Measurements from ENCODE around the gene LDLRAD3. TPM values are rescaled to one million over a fixed set of nuclear protein-coding genes. Genes with fewer than 3 reads are reported as not detected.

LDLRAD3 gene
- total RNA-seq, 1 donor from 2014 or later = 14.9 TPM

DNA sequence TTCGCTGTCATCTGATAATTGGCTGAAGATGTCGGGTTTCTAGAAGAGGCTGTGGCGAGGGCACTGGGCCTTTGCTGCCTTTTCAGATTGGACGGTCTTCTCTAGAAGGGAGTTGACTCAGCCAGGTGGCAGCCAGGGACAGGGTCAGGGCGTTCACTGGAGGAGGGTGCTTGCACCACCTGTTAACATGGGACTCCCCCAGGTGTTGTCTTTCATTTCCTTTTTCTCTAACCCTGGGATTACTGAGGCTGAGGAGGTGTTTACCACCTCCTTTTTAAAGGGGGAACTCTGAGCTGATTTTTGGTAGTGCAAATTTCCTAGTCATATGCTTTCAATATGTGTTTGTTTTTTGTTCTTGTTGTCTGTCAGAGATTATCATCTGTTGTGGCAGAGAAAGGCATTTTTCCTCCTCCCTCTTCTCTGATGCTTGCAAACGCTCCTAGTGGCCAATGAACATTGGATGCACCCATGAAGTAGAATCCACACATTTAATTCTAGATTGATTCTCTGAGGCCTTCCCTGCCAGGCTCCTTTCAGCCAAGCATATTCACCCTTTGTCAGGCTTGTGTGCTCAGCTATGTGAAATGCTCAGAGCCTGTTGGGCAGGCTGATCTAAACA is 54.1 kb downstream of the LDLRAD3 start:
- Mint-ChIP-seq H3K27me3 (ENCODE audit: low read depth, unreplicated experiment) (no peaks in the 10 kb centered on the region), H3K4me3 (ENCODE audit: unreplicated experiment) (no peak overlapping the region), H3K36me3 (ENCODE audit: low read depth, unreplicated experiment) (peaks cover 5% of the 10 kb centered on the region), H3K9me3 (ENCODE audit: unreplicated experiment) (peaks cover 2% of the 10 kb centered on the region), H3K4me1 (ENCODE audit: low read depth, unreplicated experiment) (peaks cover 10% of the 10 kb centered on the region), H3K27ac (ENCODE audit: unreplicated experiment) (no peak overlapping the region)
- no peak for FAIRE-seq
- Histone ChIP-seq H3K9ac (ENCODE audit: low read length) (no peak overlapping the region), H3K27me3 (ENCODE audit: insufficient read depth, low read length) (no peaks in the 10 kb centered on the region), H4K20me1 (ENCODE audit: insufficient read depth, low read length) (peaks cover 10% of the 10 kb centered on the region), H3K36me3 (ENCODE audit: insufficient read depth, low read length) (no peaks in the 10 kb centered on the region), H3K4me3 (ENCODE audit: insufficient read depth, low read depth, low read length) (no peak overlapping the region), H3K9me3 (ENCODE audit: insufficient read depth, low read depth, low read length) (no peaks in the 10 kb centered on the region), H3K4me1 (ENCODE audit: insufficient read depth, low read length) (no peaks in the 10 kb centered on the region), H2AFZ (ENCODE audit: low read depth, low read length) (no peak overlapping the region), H3K27ac (ENCODE audit: low read depth, low read length) (no peak overlapping the region), H3K4me2 (ENCODE audit: low read length) (no peak overlapping the region), H3K79me2 (ENCODE audit: insufficient read depth, low read length) (peaks cover 9% of the 10 kb centered on the region)
- no peak for DNase-seq (ENCODE audit: low read depth)
- TF ChIP-seq, protein P1, sequence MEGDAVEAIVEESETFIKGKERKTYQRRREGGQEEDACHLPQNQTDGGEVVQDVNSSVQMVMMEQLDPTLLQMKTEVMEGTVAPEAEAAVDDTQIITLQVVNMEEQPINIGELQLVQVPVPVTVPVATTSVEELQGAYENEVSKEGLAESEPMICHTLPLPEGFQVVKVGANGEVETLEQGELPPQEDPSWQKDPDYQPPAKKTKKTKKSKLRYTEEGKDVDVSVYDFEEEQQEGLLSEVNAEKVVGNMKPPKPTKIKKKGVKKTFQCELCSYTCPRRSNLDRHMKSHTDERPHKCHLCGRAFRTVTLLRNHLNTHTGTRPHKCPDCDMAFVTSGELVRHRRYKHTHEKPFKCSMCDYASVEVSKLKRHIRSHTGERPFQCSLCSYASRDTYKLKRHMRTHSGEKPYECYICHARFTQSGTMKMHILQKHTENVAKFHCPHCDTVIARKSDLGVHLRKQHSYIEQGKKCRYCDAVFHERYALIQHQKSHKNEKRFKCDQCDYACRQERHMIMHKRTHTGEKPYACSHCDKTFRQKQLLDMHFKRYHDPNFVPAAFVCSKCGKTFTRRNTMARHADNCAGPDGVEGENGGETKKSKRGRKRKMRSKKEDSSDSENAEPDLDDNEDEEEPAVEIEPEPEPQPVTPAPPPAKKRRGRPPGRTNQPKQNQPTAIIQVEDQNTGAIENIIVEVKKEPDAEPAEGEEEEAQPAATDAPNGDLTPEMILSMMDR (IDR thresholded peaks at IDR 0.05; ENCODE audit: insufficient read depth, low read depth, low read length) = no peak
- TF ChIP-seq EZH2 (IDR thresholded peaks at IDR 0.05; ENCODE audit: insufficient read depth, low read length) = no peak

DNA sequence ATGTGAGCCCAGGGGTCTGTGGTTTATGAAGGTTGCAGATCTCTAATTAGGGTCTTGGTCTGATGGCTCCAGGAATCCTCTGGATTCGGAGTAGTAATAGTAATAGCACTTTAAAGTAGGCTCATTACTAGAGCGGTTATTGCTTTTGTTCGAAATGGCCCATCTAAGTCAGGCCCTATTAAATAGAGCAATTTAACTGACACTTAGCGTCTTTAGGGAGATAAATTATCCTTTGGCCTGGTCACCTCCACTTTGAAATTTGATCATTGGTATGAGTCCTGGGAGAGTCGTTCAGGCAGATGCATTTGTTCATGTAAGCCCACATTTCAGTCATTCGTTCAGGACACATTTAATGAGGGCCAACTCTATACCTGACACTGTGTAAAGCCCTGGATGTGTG is 54.8 kb downstream of the LDLRAD3 start:
- FAIRE-seq (no peak), DNase-seq (ENCODE audit: low read depth) (no peak)
- Histone ChIP-seq H3K4me2 (ENCODE audit: low read length) (no peak overlapping the region), H3K36me3 (ENCODE audit: insufficient read depth, low read length) (no peaks in the 10 kb centered on the region), H3K9ac (ENCODE audit: low read length) (no peak overlapping the region), H2AFZ (ENCODE audit: low read depth, low read length) (no peak overlapping the region), H3K4me1 (ENCODE audit: insufficient read depth, low read length) (no peaks in the 10 kb centered on the region), H3K9me3 (ENCODE audit: insufficient read depth, low read depth, low read length) (no peaks in the 10 kb centered on the region), H3K4me3 (ENCODE audit: insufficient read depth, low read depth, low read length) (no peak overlapping the region), H3K27ac (ENCODE audit: low read depth, low read length) (no peak overlapping the region), H4K20me1 (ENCODE audit: insufficient read depth, low read length) (peaks cover 12% of the 10 kb centered on the region), H3K27me3 (ENCODE audit: insufficient read depth, low read length) (no peaks in the 10 kb centered on the region), H3K79me2 (ENCODE audit: insufficient read depth, low read length) (peaks cover 7% of the 10 kb centered on the region)
- H3K4me3 Mint-ChIP-seq (ENCODE audit: unreplicated experiment) = no peak overlapping the region
- H3K27ac Mint-ChIP-seq (ENCODE audit: unreplicated experiment) = no peak overlapping the region
- H3K36me3 Mint-ChIP-seq (ENCODE audit: low read depth, unreplicated experiment) = peaks cover 6% of the 10 kb centered on the region
- H3K4me1 Mint-ChIP-seq (ENCODE audit: low read depth, unreplicated experiment) = peaks cover 10% of the 10 kb centered on the region
- H3K9me3 Mint-ChIP-seq (ENCODE audit: unreplicated experiment) = peaks cover 5% of the 10 kb centered on the region
- no peaks in the 10 kb centered on the region for H3K27me3 Mint-ChIP-seq (ENCODE audit: low read depth, unreplicated experiment)
- TF ChIP-seq EZH2 (IDR thresholded peaks at IDR 0.05; ENCODE audit: insufficient read depth, low read length) = no peak
- TF ChIP-seq, protein P1 (IDR thresholded peaks at IDR 0.05; ENCODE audit: insufficient read depth, low read depth, low read length) = no peak

DNA sequence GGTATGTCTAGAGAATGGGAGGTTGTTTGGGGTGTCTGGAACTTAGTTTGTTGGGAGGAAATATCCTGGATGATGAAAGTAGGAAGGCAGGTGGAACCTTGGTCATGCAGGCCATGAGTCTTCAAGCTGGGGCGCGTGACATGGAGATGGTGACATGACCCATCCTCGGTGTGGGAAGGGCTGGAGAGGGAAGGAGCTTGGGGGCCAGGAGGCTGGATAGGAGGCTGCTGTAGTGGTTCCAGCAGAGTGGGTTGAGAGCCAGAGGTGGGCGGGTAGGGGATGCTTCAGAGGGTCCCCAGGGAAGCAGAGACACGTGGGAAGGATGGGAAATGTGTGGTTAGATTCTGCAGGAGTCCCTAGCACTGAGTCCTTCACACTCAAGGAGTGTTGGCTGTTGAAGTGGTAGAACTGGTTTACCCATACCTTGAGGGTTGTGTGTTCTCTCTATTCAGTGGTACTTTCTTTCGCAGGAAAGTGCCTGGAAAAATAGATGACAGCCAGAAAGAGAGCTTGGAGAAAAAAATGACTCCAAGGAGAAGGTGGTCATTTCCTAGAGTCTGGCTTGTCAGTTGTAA is 56.8 kb downstream of the LDLRAD3 start:
- Mint-ChIP-seq H3K4me1 (ENCODE audit: low read depth, unreplicated experiment) (peaks cover 8% of the 10 kb centered on the region), H3K9me3 (ENCODE audit: unreplicated experiment) (peaks cover 3% of the 10 kb centered on the region), H3K27ac (ENCODE audit: unreplicated experiment) (no peak overlapping the region), H3K27me3 (ENCODE audit: low read depth, unreplicated experiment) (no peaks in the 10 kb centered on the region), H3K36me3 (ENCODE audit: low read depth, unreplicated experiment) (peaks cover 9% of the 10 kb centered on the region), H3K4me3 (ENCODE audit: unreplicated experiment) (no peak overlapping the region)
- no peaks in the 10 kb centered on the region for H3K9me3 ChIP-seq (ENCODE audit: insufficient read depth, low read depth, low read length)
- TF ChIP-seq, protein P1 (IDR thresholded peaks at IDR 0.05; ENCODE audit: insufficient read depth, low read depth, low read length) = no peak
- TF ChIP-seq EZH2 (IDR thresholded peaks at IDR 0.05; ENCODE audit: insufficient read depth, low read length) = no peak
- DNase-seq (ENCODE audit: low read depth) = no peak
- H3K9ac ChIP-seq (ENCODE audit: low read length) = no peak overlapping the region
- no peaks in the 10 kb centered on the region for H3K27me3 ChIP-seq (ENCODE audit: insufficient read depth, low read length)
- FAIRE-seq = no peak
- H4K20me1 ChIP-seq (ENCODE audit: insufficient read depth, low read length) = peaks cover 12% of the 10 kb centered on the region
- H3K4me1 ChIP-seq (ENCODE audit: insufficient read depth, low read length) = no peaks in the 10 kb centered on the region
- H2AFZ ChIP-seq (ENCODE audit: low read depth, low read length) = no peak overlapping the region
- no peaks in the 10 kb centered on the region for H3K36me3 ChIP-seq (ENCODE audit: insufficient read depth, low read length)
- no peak overlapping the region for H3K27ac ChIP-seq (ENCODE audit: low read depth, low read length)
- peaks cover 7% of the 10 kb centered on the region for H3K79me2 ChIP-seq (ENCODE audit: insufficient read depth, low read length)
- H3K4me3 ChIP-seq (ENCODE audit: insufficient read depth, low read depth, low read length) = no peak overlapping the region
- no peak overlapping the region for H3K4me2 ChIP-seq (ENCODE audit: low read length)
